ENCODE results near the gene ANAPC2. TPM values are rescaled to one million over a fixed set of nuclear protein-coding genes. Genes with fewer than 3 reads are reported as not detected.
"Not testable (repeated sequence)": the region's sequence is repeated elsewhere in the genome, so short reads cannot be mapped to it uniquely, and the experiment has no call there.

ANAPC2 gene
- total and polyA plus RNA-seq, 12 donors: 23.7 to 69.6 (median 27.7) TPM

DNA sequence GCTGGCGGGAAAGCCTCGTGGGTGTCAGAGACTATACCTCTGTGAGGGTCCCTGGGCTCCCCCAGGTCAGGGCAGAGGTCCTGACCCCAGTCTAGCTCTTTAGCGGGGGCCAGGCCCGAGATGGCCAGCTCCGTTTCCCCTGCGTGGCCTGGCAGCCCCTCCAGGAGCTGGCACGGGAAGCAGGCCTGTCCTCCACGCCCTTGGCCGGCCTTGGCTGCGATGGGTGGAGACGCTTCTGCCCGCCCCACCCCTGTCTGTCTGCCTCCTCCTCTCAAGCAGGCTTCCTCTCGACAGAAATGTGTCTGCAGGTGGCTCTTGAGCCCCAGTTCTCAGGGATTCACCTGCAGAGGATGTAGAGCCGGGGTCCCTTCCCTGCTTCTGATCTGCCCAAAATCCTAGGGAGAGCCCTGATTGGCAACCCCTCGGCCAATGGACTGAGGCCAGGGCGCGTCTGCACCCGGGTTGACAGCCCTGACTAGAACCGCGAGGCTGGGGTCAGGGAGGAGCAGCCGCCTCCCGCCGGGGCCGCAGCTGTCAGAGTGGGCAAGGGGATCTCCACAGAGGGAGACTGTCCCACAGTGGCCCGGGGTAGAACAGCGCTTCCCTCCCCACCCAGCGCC lies 52.0 kb downstream of the ANAPC2 start:
- intact Hi-C loops (cut with DNase I): loop anchor here in 3 of 10 donors (5.0 to 10.0 kb wide), 2 partner anchors 36 to 48 kb away; partner anchors contain the start of genes ANAPC2 (in 2 of the 3), SSNA1 (in 2 of the 3), LRRC26 (in 1 of the 3) and TMEM210 (in 1 of the 3)

DNA sequence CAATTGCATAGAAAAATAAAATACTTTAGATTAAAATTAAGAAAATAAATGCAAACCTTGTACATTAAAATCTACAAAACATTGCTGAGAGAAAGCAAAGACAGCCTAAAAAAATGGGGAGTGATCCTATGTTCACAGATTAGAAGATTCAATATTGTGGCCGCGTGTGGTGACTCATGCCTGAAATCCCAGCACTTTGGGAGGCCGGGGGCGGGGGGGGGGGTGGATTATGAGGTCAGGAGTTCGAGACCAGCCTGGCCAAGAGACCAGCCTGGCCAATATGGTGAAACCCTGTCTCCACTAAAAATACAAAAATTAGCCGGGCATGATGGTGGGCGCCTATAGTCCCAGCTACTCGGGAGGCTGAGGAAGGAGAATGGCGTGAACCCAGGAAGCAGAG lies 53.2 kb downstream of the ANAPC2 start:
- not testable (repeated sequence) for H3K4me3 ChIP-seq, H3K4me1 ChIP-seq, DNase-seq, H3K36me3 ChIP-seq, H3K27ac ChIP-seq, ATAC-seq
- 83 to 85% methylated on average over 9 of the region's 9 CpGs for WGBS, 2 donors
- Histone ChIP-seq H3K27me3 (peaks cover 33 to 89% (median 73%) of the 10 kb centered on the region in 7 donors), H3K9me3 (peaks cover 0 to 10% (median 0%) of the 10 kb centered on the region in 11 donors)
- intact Hi-C loops (cut with DNase I): loop anchor here in 3 of 10 donors (5.0 to 10.0 kb wide), 2 partner anchors 37 to 50 kb away; partner anchors contain the start of genes ANAPC2 (in 2 of the 3), SSNA1 (in 2 of the 3), LRRC26 (in 1 of the 3) and TMEM210 (in 1 of the 3)

More for the DNA sequence above, 52.0 kb downstream of the ANAPC2 start:
- DNase-seq (no peak), ATAC-seq (no peak)
- H3K4me1 ChIP-seq: peaks cover 0 to 7% (median 5%) of the 10 kb centered on the region in 9 donors
- H3K36me3 ChIP-seq: no peaks in the 10 kb centered on the region
- 27 to 37% methylated on average over 27 of the region's 27 CpGs for WGBS, 2 donors
- peaks cover 44 to 90% (median 82%) of the 10 kb centered on the region in 7 donors for H3K27me3 ChIP-seq
- H3K9me3 ChIP-seq: no peaks in the 10 kb centered on the region
- H3K27ac ChIP-seq: no peak overlapping the region
- TF ChIP-seq, protein P1, sequence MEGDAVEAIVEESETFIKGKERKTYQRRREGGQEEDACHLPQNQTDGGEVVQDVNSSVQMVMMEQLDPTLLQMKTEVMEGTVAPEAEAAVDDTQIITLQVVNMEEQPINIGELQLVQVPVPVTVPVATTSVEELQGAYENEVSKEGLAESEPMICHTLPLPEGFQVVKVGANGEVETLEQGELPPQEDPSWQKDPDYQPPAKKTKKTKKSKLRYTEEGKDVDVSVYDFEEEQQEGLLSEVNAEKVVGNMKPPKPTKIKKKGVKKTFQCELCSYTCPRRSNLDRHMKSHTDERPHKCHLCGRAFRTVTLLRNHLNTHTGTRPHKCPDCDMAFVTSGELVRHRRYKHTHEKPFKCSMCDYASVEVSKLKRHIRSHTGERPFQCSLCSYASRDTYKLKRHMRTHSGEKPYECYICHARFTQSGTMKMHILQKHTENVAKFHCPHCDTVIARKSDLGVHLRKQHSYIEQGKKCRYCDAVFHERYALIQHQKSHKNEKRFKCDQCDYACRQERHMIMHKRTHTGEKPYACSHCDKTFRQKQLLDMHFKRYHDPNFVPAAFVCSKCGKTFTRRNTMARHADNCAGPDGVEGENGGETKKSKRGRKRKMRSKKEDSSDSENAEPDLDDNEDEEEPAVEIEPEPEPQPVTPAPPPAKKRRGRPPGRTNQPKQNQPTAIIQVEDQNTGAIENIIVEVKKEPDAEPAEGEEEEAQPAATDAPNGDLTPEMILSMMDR (IDR thresholded peaks at IDR 0.05): no peak
- H3K4me3 ChIP-seq: no peak overlapping the region

DNA sequence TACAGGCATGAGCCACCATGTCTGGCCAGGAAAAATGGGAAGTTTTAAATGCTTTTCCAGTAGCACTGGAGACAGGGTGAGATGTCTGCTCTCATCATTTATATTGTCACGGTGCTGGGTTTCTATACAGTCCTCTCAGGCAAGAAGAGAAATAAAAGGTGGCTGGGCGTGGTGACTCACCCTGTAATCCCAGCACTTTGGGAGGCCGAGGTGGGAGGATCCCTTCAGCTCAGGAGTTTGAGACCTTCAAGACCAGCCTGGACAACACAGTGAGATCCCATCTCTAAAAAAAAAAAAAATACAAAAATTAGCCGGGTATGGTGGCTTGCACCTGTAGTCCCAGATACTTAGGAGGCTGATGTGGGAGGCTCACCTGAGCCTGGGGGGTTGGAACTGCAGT lies 54.2 kb downstream of the ANAPC2 start:
- intact Hi-C loops (cut with DNase I): loop anchor here in 2 of 10 donors (10.0 kb wide), 1 partner anchor 51 kb away; the partner anchor contains the start of genes ANAPC2 (in 2 of the 2) and SSNA1 (in 2 of the 2)
- Histone ChIP-seq H3K4me1 (peaks cover 0 to 17% (median 7%) of the 10 kb centered on the region in 9 donors), H3K36me3 (no peaks in the 10 kb centered on the region), H3K4me3 (no peak overlapping the region), H3K9me3 (peaks cover 0 to 15% (median 0%) of the 10 kb centered on the region in 11 donors), H3K27ac (no peak overlapping the region), H3K27me3 (peaks cover 26 to 80% (median 63%) of the 10 kb centered on the region in 7 donors)
- WGBS, 2 donors: 76 to 90% methylated on average over 4 of the region's 4 CpGs
- ATAC-seq (no peak), DNase-seq (no peak)
- TF ChIP-seq, protein P1 (IDR thresholded peaks at IDR 0.05): no peak

DNA sequence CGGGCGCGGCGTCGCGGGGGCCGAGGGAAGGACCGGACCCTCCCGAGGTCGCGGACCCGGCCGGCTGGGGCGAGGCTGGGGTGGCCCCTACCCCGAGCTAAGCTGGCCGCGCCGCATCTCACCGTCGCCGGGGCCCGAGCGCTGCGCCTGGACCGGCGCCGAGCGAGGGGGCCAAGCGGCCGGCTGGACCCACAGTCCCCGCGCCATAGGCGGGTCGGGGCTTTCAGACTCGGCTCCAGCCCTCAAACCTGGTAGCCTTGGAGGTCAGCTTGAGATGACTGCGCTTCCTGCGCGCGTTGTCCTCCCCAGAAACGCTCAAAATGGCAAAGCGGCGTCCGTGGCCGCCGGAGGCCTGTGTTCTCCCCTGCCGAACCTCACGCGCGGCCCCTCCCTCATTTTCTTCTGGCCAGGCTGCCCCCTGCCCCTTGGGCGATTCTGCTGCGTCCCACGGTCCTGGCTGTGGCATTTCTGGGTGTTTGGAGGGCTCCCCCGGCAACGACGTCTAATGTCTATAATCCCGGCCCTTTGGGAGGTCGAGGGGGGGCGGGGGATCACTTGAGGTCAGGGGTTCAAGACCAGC lies 58.1 kb downstream of the ANAPC2 start:
- H3K9me3 ChIP-seq: peaks cover 0 to 15% (median 0%) of the 10 kb centered on the region in 11 donors
- no peaks in the 10 kb centered on the region for H3K36me3 ChIP-seq
- WGBS, 2 donors: 6 to 8% methylated on average over 58 of the region's 58 CpGs
- DNase-seq (no peak), ATAC-seq (peak in 2 of 8 donors; percentile 3 to 7)
- intact Hi-C loops (cut with DNase I): loop anchor here in 2 of 10 donors (10.0 kb wide), 1 partner anchor 55 kb away; the partner anchor contains the start of genes ANAPC2 (in 2 of the 2) and SSNA1 (in 2 of the 2)
- peaks cover 0 to 43% (median 26%) of the 10 kb centered on the region in 7 donors for H3K27me3 ChIP-seq
- peak overlapping the region; percentile 50 to 94 (median 82) for H3K4me3 ChIP-seq
- peak overlapping the region in 9 of 10 donors; percentile 67 to 87 (median 82) for H3K27ac ChIP-seq
- TF ChIP-seq, protein P1 (IDR thresholded peaks at IDR 0.05): no peak
- H3K4me1 ChIP-seq: peaks cover 9 to 42% (median 28%) of the 10 kb centered on the region in 9 donors

Measured in heart right ventricle (tissue), 16 donors.